ENCODE results near the gene SHQ1.
"Not testable (repeated sequence)": the region's sequence is repeated elsewhere in the genome, so short reads cannot be mapped to it uniquely, and the experiment has no call there.

Gene SHQ1

DNA sequence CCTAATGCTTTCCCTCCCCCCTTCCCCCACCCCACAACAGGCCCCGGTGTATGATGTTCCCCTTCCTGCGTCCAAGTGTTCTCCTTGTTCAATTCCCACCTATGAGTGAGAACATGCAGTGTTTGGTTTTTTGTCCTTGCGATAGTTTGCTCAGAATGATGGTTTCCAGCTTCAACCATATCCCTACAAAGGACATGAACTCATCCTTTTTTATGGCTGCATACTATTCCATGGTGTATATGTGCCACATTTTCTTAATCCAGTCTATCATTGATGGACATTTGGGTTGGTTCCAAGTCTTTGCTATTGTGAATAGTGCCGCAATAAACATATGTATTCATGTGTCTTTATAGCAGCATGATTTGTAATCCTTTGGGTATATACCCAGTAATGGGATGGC, 137.8 kb downstream of the SHQ1 start:
- DNase-seq: not testable (repeated sequence)

DNA sequence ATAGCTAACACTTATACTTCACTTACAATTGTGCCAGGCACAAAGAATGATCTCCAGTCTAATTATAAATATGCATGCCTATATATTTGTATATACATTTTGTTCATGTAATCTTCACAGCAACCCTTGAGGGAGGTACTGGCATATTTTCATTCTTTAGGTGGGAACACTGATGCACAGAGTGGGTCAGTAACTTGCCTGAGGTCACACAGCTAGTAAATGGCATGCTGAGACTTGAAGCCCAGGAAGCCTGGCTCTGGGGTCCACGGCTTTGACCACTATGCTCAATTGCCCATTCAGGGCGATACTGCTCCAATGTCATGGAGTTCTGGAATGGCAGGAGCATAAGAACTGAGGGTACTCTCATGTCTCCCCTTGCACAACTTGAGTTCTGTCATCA, 139.8 kb downstream of the SHQ1 start:
- DNase-seq: no peak

DNA sequence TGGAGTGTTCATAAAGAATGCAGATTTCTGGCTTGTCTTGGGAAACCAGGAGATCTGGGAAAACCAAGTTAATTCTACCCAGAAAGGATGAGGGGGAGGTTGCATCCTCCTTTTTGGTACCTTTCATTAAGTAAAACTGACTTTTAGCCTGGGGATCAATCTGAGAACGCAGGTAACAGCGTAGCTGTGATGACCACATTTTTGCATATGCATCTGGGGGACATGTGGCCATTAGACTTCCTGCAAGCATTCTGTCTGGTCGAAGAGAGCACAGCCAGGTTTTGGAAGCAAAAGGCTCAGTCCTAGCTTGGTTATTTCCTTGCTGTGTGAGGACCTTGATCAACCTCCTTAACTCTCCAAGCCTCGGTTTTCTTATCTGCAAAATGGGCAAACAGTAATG, 145.2 kb downstream of the SHQ1 start:
- no peak for DNase-seq

DNA sequence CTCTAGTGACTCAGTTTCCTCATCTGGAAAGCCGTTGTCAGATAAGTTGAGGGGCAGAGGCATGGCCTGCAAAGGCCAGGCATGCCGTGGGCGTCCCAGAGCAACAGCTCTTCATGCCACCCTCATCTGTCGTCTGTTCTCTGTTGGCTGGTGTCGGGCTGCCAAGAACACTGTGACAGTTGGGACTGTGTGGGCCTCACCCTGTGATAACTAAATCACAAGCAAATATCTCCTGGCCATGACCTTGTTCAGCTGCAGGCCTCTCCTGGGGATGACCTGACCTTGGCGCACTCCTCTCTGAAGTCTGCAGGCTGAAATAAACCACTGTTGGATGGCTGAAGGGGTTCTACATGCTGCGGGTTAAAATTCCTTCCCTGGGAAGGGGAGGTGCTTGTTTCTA, 145.9 kb downstream of the SHQ1 start:
- DNase-seq: no peak

DNA sequence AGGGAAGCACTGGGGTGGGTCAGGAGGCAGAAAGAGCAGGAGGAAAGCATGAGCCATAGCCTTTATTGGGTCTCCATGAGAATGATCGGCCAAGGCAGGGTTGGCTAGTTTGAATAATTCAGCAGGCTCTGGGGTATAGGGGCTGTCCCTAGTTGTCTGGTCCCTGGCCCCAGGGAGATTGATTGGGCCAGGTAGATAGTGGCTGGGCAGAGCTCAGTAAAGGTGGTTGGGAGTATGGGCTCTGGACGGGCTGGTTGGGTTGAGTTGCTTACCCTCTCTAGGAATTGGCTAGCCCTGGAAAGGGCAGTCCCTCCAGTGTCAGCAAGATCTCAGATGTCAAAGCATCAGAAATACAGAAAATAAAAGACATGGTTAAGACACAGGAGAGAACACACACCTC, 148.1 kb downstream of the SHQ1 start:
- DNase-seq: no peak

DNA sequence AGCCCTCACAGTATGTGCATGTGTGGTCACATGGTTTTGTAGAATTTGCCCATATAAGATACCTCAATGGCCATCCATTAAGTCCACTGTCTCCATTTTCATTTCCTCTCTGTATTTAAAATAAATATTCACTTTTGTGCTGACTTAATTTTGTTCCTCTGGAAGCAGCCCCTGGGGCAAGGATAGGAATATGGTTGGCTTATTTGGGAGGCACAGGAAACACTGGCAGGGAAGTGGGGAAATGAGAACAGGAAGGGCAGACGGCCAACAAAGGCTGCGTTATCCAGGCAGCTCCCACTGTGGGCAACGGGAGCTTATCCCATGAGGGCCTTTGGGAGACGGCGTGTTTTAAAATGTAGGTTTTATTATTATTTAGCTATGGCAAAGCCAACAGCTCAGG, 148.6 kb downstream of the SHQ1 start:
- no peak for DNase-seq

Measured in NCI-H2171 (cell line).